Trophoblast cell (in vitro differentiated cells and primary cell): Measurements from ENCODE around the gene SCARF2.

Source experiments
- DNase-seq, 2 donors: peaks; one replicate each; pipeline ENCODE4 v3.0.0-alpha.2; 2016
- H2AFZ ChIP-seq: 2 replicates; pipeline ENCODE4 v1.6.1; 2013; ENCODE audit warnings: low read length, moderate library complexity, mild to moderate bottlenecking; ENCODE audit not compliant: insufficient read depth, poor library complexity
- H2AK5ac ChIP-seq: 2 replicates; pipeline ENCODE4 v1.6.1; 2013; ENCODE audit warnings: mild to moderate bottlenecking, low read length
- H2BK120ac ChIP-seq: 2 replicates; pipeline ENCODE4 v1.6.1; 2013; ENCODE audit warnings: low read length, mild to moderate bottlenecking, moderate library complexity; ENCODE audit not compliant: insufficient read depth, poor library complexity
- H2BK12ac ChIP-seq: 2 replicates; pipeline ENCODE4 v1.6.1; 2013; ENCODE audit warnings: mild to moderate bottlenecking, low read length, moderate library complexity
- H2BK5ac ChIP-seq: 2 replicates; pipeline ENCODE4 v1.6.1; 2013; ENCODE audit warnings: low read length, low read depth, moderate library complexity, mild to moderate bottlenecking; ENCODE audit not compliant: poor library complexity
- H3K14ac ChIP-seq: 2 replicates; pipeline ENCODE4 v1.6.1; 2013; ENCODE audit warnings: mild to moderate bottlenecking, low read length
- H3K18ac ChIP-seq: 2 replicates; pipeline ENCODE4 v1.6.1; 2013; ENCODE audit warnings: mild to moderate bottlenecking, low read length
- H3K23ac ChIP-seq: 2 replicates; pipeline ENCODE4 v1.6.1; 2013; ENCODE audit warnings: low read length
- H3K27ac ChIP-seq: 2 replicates; pipeline ENCODE4 v1.5.1; 2013; ENCODE audit warnings: low read depth, mild to moderate bottlenecking, inconsistent platforms, low read length, moderate library complexity
- H3K27me3 ChIP-seq: 2 replicates; pipeline ENCODE4 v1.6.1; 2013; ENCODE audit warnings: inconsistent platforms, mild to moderate bottlenecking, low read length, moderate library complexity; ENCODE audit not compliant: insufficient read depth
- H3K36me3 ChIP-seq, 2 experiments: 1 replicate in 1 of 2; 2 replicates in 1 of 2; pipeline ENCODE4 v1.6.1; 2013; ENCODE audit warnings: low read length in 2 of 2, mild to moderate bottlenecking in 2 of 2, moderate library complexity in 1 of 2; ENCODE audit not compliant: insufficient read depth in 2 of 2, control insufficient read depth in 1 of 2
- H3K4ac ChIP-seq: 2 replicates; pipeline ENCODE4 v1.6.1; 2013; ENCODE audit warnings: low read depth, mild to moderate bottlenecking, low read length, moderate library complexity
- H3K4me1 ChIP-seq, 2 experiments: 1 replicate in 1 of 2; 2 replicates in 1 of 2; pipeline ENCODE4 v1.6.1; 2013; ENCODE audit warnings: low read length in 2 of 2, mild to moderate bottlenecking in 2 of 2, moderate library complexity in 1 of 2; ENCODE audit not compliant: insufficient read depth in 2 of 2, control insufficient read depth in 1 of 2
- H3K4me2 ChIP-seq: 2 replicates; pipeline ENCODE4 v1.6.1; 2013; ENCODE audit warnings: inconsistent platforms, mild to moderate bottlenecking, low read length, moderate library complexity
- H3K4me3 ChIP-seq: 2 replicates; pipeline ENCODE4 v1.5.1; 2013; ENCODE audit warnings: mild to moderate bottlenecking, low read depth, low read length, inconsistent platforms
- H3K79me1 ChIP-seq: one replicate; pipeline ENCODE4 v1.6.1; 2013; ENCODE audit warnings: low read length
- H3K79me2 ChIP-seq: 2 replicates; pipeline ENCODE4 v1.6.1; 2013; ENCODE audit warnings: low read length, mild to moderate bottlenecking; ENCODE audit not compliant: control insufficient read depth, insufficient read depth, poor library complexity
- H3K9ac ChIP-seq: 2 replicates; pipeline ENCODE4 v1.6.1; 2013; ENCODE audit warnings: mild to moderate bottlenecking, low read length
- H3K9me3 ChIP-seq: 2 replicates; pipeline ENCODE4 v1.6.1; 2013; ENCODE audit warnings: low read depth, mild to moderate bottlenecking, control low read depth, inconsistent platforms, low read length; ENCODE audit not compliant: insufficient read depth
- H4K12ac ChIP-seq: 2 replicates; pipeline ENCODE4 v1.6.1; 2013; ENCODE audit warnings: low read depth, mild to moderate bottlenecking, low read length, moderate library complexity
- H4K8ac ChIP-seq: 2 replicates; pipeline ENCODE4 v1.6.1; 2013; ENCODE audit warnings: low read depth, mild to moderate bottlenecking, low read length, moderate library complexity
- H4K91ac ChIP-seq: one replicate; pipeline ENCODE4 v1.6.1; 2013; ENCODE audit warnings: low read depth, mild to moderate bottlenecking, low read length, moderate library complexity
- WGBS: extraction: QIAGEN DNeasy Blood & Tissue Kit; methylation state at CpG from one replicate; pipeline ENCODE4 v1.1.7; 2013; ENCODE audit warnings: missing lambda C conversion rate; ENCODE audit not compliant: insufficient read length, insufficient coverage; ENCODE audit errors: extremely low coverage; 5-methylcytosine and 5-hydroxymethylcytosine counted together

Gene SCARF2

GRCh38 chr22:20429254-20430100 is 8.1 kb downstream of the SCARF2 start:
- H3K9ac ChIP-seq = no peak overlapping the region
- peaks cover 14% of the 10 kb centered on the region for H3K27me3 ChIP-seq
- H2AFZ ChIP-seq = no peak overlapping the region
- peak; percentile 75 to 86 for DNase-seq
- no peak overlapping the region for H2BK120ac ChIP-seq
- H3K36me3 ChIP-seq = peaks cover 43 to 51% of the 10 kb centered on the region in 2 experiments
- H3K4me3 ChIP-seq = no peak overlapping the region
- H2AK5ac ChIP-seq = no peak overlapping the region
- no peak overlapping the region for H3K4me2 ChIP-seq
- H4K91ac ChIP-seq = no peak overlapping the region
- WGBS = no CpG with 5 or more reads among the region's 75 CpGs
- H3K14ac ChIP-seq = no peak overlapping the region
- peaks cover 18% of the 10 kb centered on the region for H3K9me3 ChIP-seq
- H3K27ac ChIP-seq = no peak overlapping the region
- no peaks in the 10 kb centered on the region for H3K79me1 ChIP-seq
- no peak overlapping the region for H3K4ac ChIP-seq
- H2BK12ac ChIP-seq = no peak overlapping the region
- H3K79me2 ChIP-seq = no peaks in the 10 kb centered on the region
- no peak overlapping the region for H2BK5ac ChIP-seq
- no peak overlapping the region for H4K12ac ChIP-seq
- peaks cover 5 to 17% of the 10 kb centered on the region in 2 experiments for H3K4me1 ChIP-seq
- no peak overlapping the region for H4K8ac ChIP-seq
- H3K23ac ChIP-seq = no peak overlapping the region
- no peak overlapping the region for H3K18ac ChIP-seq

- Histone ChIP-seq H2AFZ (no peak overlapping the region), H3K27ac (no peak overlapping the region), H2BK12ac (no peak overlapping the region), H3K27me3 (peaks cover 14% of the 10 kb centered on the region), H2AK5ac (no peak overlapping the region), H3K9me3 (peaks cover 18% of the 10 kb centered on the region), H3K14ac (no peak overlapping the region), H4K8ac (no peak overlapping the region), H3K36me3 (peaks cover 43 to 54% of the 10 kb centered on the region in 2 experiments), H3K23ac (no peak overlapping the region), H3K4me1 (peaks cover 6 to 19% of the 10 kb centered on the region in 2 experiments), H3K9ac (no peak overlapping the region), H3K18ac (no peak overlapping the region), H3K4me3 (no peak overlapping the region), H3K4me2 (no peak overlapping the region), H3K79me1 (no peaks in the 10 kb centered on the region), H2BK120ac (no peak overlapping the region), H3K4ac (no peak overlapping the region), H3K79me2 (no peaks in the 10 kb centered on the region), H4K91ac (no peak overlapping the region), H4K12ac (no peak overlapping the region), H2BK5ac (no peak overlapping the region)
- no CpG with 5 or more reads among the region's 23 CpGs for WGBS
- DNase-seq = no peak
Measured at GRCh38 chr22:20428496-20429253, 8.9 kb downstream of the SCARF2 start.

- no peak overlapping the region for H3K4me2 ChIP-seq
- H4K91ac ChIP-seq = no peak overlapping the region
- H3K14ac ChIP-seq = no peak overlapping the region
- peaks cover 14% of the 10 kb centered on the region for H3K27me3 ChIP-seq
- H2AFZ ChIP-seq = no peak overlapping the region
- H3K18ac ChIP-seq = no peak overlapping the region
- peaks cover 18% of the 10 kb centered on the region for H3K9me3 ChIP-seq
- no CpG with 5 or more reads among the region's 4 CpGs for WGBS
- no peak overlapping the region for H3K27ac ChIP-seq
- peaks cover 43 to 57% of the 10 kb centered on the region in 2 experiments for H3K36me3 ChIP-seq
- H3K79me1 ChIP-seq = no peaks in the 10 kb centered on the region
- H3K4me3 ChIP-seq = no peak overlapping the region
- H4K8ac ChIP-seq = no peak overlapping the region
- H4K12ac ChIP-seq = no peak overlapping the region
- no peak overlapping the region for H2BK120ac ChIP-seq
- H3K4me1 ChIP-seq = peaks cover 10 to 21% of the 10 kb centered on the region in 2 experiments
- no peaks in the 10 kb centered on the region for H3K79me2 ChIP-seq
- no peak overlapping the region for H2BK5ac ChIP-seq
- H2BK12ac ChIP-seq = no peak overlapping the region
- no peak for DNase-seq
- H3K23ac ChIP-seq = no peak overlapping the region
- no peak overlapping the region for H3K4ac ChIP-seq
- no peak overlapping the region for H3K9ac ChIP-seq
- no peak overlapping the region for H2AK5ac ChIP-seq
Measured at GRCh38 chr22:20427945-20428417, 9.6 kb downstream of the SCARF2 start.

DNA sequence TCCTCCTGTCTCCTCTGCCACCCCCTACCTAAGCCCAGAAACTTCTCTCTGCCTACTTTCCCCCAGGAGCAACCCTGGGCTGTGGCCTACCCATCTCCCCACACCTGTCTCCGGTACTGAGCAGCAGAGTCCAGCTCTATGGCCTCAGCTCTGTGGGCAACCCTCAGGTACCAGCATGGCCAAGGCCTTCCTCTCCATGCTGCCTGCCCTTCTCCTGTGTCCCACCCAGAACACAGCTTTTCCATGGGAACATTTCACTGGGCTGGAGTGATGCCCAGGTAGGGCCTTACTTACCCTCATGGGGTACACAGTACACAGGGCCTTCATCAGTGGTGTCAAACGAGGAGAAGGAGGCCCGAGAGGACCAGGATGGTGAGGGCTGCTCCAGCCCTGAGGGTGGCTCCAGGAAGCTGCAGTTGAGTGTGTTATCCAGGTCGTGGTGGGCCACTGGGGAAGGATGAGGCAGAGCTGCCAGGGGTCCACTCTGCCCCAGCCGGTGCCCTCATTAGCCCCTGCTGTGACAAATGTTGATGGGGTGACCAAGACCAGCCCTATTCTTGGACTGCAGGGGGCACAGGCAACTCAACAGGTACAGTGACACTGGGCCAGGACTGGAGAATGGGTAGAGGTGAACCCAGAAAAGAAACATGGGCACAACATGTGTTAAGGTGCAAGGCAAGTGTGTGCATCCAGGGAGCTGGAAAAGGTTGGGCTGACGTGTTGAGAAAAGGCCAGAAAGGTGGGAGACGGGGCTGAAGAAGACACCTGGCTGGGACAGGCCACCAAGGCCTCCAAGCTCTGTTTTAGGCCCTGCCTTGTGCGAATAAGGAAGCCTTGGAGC is 10.3 kb downstream of the SCARF2 start:
- WGBS = no CpG with 5 or more reads among the region's 8 CpGs
- Histone ChIP-seq H3K4ac (no peak overlapping the region), H4K8ac (no peak overlapping the region), H3K79me1 (no peaks in the 10 kb centered on the region), H3K9me3 (peaks cover 18% of the 10 kb centered on the region), H3K36me3 (peaks cover 43 to 56% of the 10 kb centered on the region in 2 experiments), H3K23ac (no peak overlapping the region), H3K27ac (no peak overlapping the region), H2BK5ac (no peak overlapping the region), H4K12ac (no peak overlapping the region), H3K18ac (no peak overlapping the region), H2AFZ (no peak overlapping the region), H4K91ac (no peak overlapping the region), H3K79me2 (no peaks in the 10 kb centered on the region), H3K4me3 (no peak overlapping the region), H3K4me2 (no peak overlapping the region), H3K14ac (no peak overlapping the region), H3K27me3 (peaks cover 14% of the 10 kb centered on the region), H3K9ac (no peak overlapping the region), H2BK12ac (no peak overlapping the region), H2BK120ac (no peak overlapping the region), H3K4me1 (peaks cover 10 to 21% of the 10 kb centered on the region in 2 experiments), H2AK5ac (no peak overlapping the region)
- DNase-seq = no peak
